Erythroblast (primary cell): Measurements from ENCODE around the gene LYPD6B.

Experiments
- GATA1 ChIP-seq: IDR thresholded peaks from 2 replicates; pipeline ENCODE4 v1.6.1; 2011; ENCODE audit warnings: low read depth, mild to moderate bottlenecking, control low read depth, low read length, moderate library complexity
- POLR2A ChIP-seq: IDR thresholded peaks from 2 replicates; pipeline ENCODE4 v1.6.1; 2011; ENCODE audit warnings: mild to moderate bottlenecking, low read length

GRCh38 chr2:149132901-149133300 lies 94.4 kb downstream of the LYPD6B start:
- TF ChIP-seq POLR2A (no peak), GATA1 (no peak)
